GM23338 (cell line): ENCODE measurements around the gene KRTCAP2. TPM values are rescaled to one million over a fixed set of nuclear protein-coding genes. Genes with fewer than 3 reads are reported as not detected.

ENCODE experiments used
- ATAC-seq: fragments of 200-7000 bp; cut with Tn5 transposase; 3 replicates; pipeline ENCODE4 v1.9.1; 2020
- DNase-seq: peaks from one replicate; pipeline ENCODE4 v3.0.0-alpha.2; 2015; ENCODE audit warnings: low spot score
- H2AFZ ChIP-seq: fragments of 200-600 bp; sonication (generic); 2 replicates; pipeline ENCODE4 v1.8.0; 2016; ENCODE audit warnings: antibody characterized with exemption, mild to moderate bottlenecking, moderate library complexity
- H3F3A ChIP-seq: fragments of 200-600 bp; sonication (generic); replicated peaks from 2 replicates; pipeline ENCODE4 v1.8.0; 2017; ENCODE audit warnings: antibody characterized with exemption, mixed run types, low read depth
- H3K27ac ChIP-seq: fragments of 200-600 bp; sonication (generic); 2 replicates; pipeline ENCODE4 v1.6.1; 2016; ENCODE audit warnings: low read depth
- H3K27me3 ChIP-seq: fragments of 200-600 bp; sonication (generic); 2 replicates; pipeline ENCODE4 v1.8.0; 2016; ENCODE audit warnings: mild to moderate bottlenecking, mixed run types, moderate library complexity; ENCODE audit not compliant: insufficient read depth
- H3K36me3 ChIP-seq: fragments of 200-600 bp; sonication (generic); 2 replicates; pipeline ENCODE4 v1.8.0; 2016; ENCODE audit warnings: mild to moderate bottlenecking; ENCODE audit not compliant: insufficient read depth
- H3K4me1 ChIP-seq: fragments of 200-600 bp; sonication (generic); 2 replicates; pipeline ENCODE4 v1.8.0; 2016; ENCODE audit warnings: mild to moderate bottlenecking, moderate library complexity; ENCODE audit not compliant: insufficient read depth
- H3K4me2 ChIP-seq: fragments of 200-600 bp; sonication (generic); 2 replicates; pipeline ENCODE4 v1.7.1; 2017; ENCODE audit warnings: mixed run types
- H3K4me3 ChIP-seq: fragments of 200-600 bp; sonication (generic); 2 replicates; pipeline ENCODE4 v1.6.1; 2016; ENCODE audit warnings: mixed run types
- H3K79me2 ChIP-seq: fragments of 200-600 bp; sonication (generic); replicated peaks from 2 replicates; pipeline ENCODE4 v1.8.0; 2017; ENCODE audit warnings: mild to moderate bottlenecking; ENCODE audit not compliant: insufficient read depth
- H3K9me2 ChIP-seq: fragments of 200-600 bp; sonication (generic); 2 replicates; pipeline ENCODE4 v1.8.0; 2017; ENCODE audit not compliant: insufficient read depth
- H4K20me1 ChIP-seq: fragments of 200-600 bp; sonication (generic); replicated peaks from 2 replicates; pipeline ENCODE4 v1.8.0; 2017; ENCODE audit warnings: mild to moderate bottlenecking; ENCODE audit not compliant: insufficient read depth
- H3K27ac Mint-ChIP-seq: 2 replicates; pipeline ENCODE4 v1.8.0; 2020; ENCODE audit warnings: inconsistent platforms, mild to moderate bottlenecking, moderate library complexity, mixed read lengths
- H3K27me3 Mint-ChIP-seq: 3 replicates; pipeline ENCODE4 v1.8.0; 2022; ENCODE audit warnings: low read depth, mild to moderate bottlenecking, moderate library complexity, mixed read lengths, inconsistent platforms; ENCODE audit not compliant: insufficient read depth, poor library complexity
- H3K36me3 Mint-ChIP-seq: 3 replicates; pipeline ENCODE4 v1.8.0; 2021; ENCODE audit warnings: low read depth, mild to moderate bottlenecking, inconsistent platforms, moderate library complexity, mixed read lengths
- H3K4me1 Mint-ChIP-seq: 3 replicates; pipeline ENCODE4 v1.8.0; 2020; ENCODE audit warnings: mild to moderate bottlenecking, inconsistent platforms, mixed read lengths
- H3K4me3 Mint-ChIP-seq: 3 replicates; pipeline ENCODE4 v1.8.0; 2021; ENCODE audit warnings: moderate library complexity, mild to moderate bottlenecking, inconsistent platforms, mixed read lengths
- H3K9me3 Mint-ChIP-seq: 3 replicates; pipeline ENCODE4 v1.8.0; 2020; ENCODE audit warnings: moderate library complexity, mild to moderate bottlenecking, inconsistent platforms, mixed read lengths
- EZH2 ChIP-seq: fragments of 200-600 bp; sonication (generic); IDR thresholded peaks from one replicate; pipeline ENCODE4 v1.8.0; 2017; ENCODE audit warnings: antibody characterized with exemption, mild to moderate bottlenecking, low read depth; ENCODE audit not compliant: unreplicated experiment
- EZH2phosphoT487 ChIP-seq: fragments of 200-600 bp; sonication (generic); IDR thresholded peaks from one replicate; pipeline ENCODE4 v1.8.1; 2018; ENCODE audit warnings: antibody characterized with exemption; ENCODE audit not compliant: unreplicated experiment
- JUNB ChIP-seq: IDR thresholded peaks from one replicate; pipeline ENCODE4 v1.6.1; 2016; ENCODE audit warnings: antibody characterized with exemption; ENCODE audit not compliant: unreplicated experiment
- NANOG ChIP-seq: IDR thresholded peaks from 2 replicates; pipeline ENCODE4 v1.6.1; 2016; ENCODE audit warnings: antibody characterized with exemption, borderline replicate concordance
- POLR2AphosphoS5 ChIP-seq: IDR thresholded peaks from 2 replicates; pipeline ENCODE4 v1.6.1; 2016; ENCODE audit warnings: antibody characterized with exemption, low read depth
- STAT1 ChIP-seq: IDR thresholded peaks from one replicate; pipeline ENCODE4 v1.6.1; 2016; ENCODE audit warnings: antibody characterized with exemption; ENCODE audit not compliant: unreplicated experiment
- ZNF114 ChIP-seq: fragments of 250-450 bp; sonication (Bioruptor Pico); IDR thresholded peaks from 2 replicates; pipeline ENCODE4 v1.5.0; 2020; ENCODE audit warnings: mild to moderate bottlenecking, moderate library complexity
- ZNF462 ChIP-seq: fragments of 250-450 bp; sonication (Bioruptor Pico); IDR thresholded peaks from 2 replicates; pipeline ENCODE4 v1.5.0; 2020; ENCODE audit warnings: mild to moderate bottlenecking, moderate library complexity
- polyA plus RNA-seq: library from polyadenylated mRNA; unstranded; fragments of >200 nt; fragmentation: Nextera tagmentation; extraction: Ambion mirVana; gene quantifications from 2 replicates; pipeline ENCODE4 v1.2.1, GENCODE V29; 2016
- total RNA-seq: library from RNA; depleted of rRNA; stranded (reverse); fragments of >200 nt; shearing (Covaris generic); gene quantifications from 2 replicates; pipeline ENCODE4 v1.2.3, GENCODE V29; 2014

KRTCAP2 gene
- total and polyA plus RNA-seq, 2 experiments from 2014 or later: 106 to 579 TPM

GRCh38 chr1:155196893-155197638, 24.0 kb upstream of the KRTCAP2 start (continued):
- no peak for TF ChIP-seq ZNF462 (CRISPR knock-in tag)
- no peak for TF ChIP-seq EZH2phosphoT487
- TF ChIP-seq POLR2AphosphoS5: no peak
- TF ChIP-seq EZH2: no peak
- no peak for TF ChIP-seq ZNF114
- TF ChIP-seq STAT1: no peak
- TF ChIP-seq JUNB: no peak
- TF ChIP-seq NANOG: no peak

DNA sequence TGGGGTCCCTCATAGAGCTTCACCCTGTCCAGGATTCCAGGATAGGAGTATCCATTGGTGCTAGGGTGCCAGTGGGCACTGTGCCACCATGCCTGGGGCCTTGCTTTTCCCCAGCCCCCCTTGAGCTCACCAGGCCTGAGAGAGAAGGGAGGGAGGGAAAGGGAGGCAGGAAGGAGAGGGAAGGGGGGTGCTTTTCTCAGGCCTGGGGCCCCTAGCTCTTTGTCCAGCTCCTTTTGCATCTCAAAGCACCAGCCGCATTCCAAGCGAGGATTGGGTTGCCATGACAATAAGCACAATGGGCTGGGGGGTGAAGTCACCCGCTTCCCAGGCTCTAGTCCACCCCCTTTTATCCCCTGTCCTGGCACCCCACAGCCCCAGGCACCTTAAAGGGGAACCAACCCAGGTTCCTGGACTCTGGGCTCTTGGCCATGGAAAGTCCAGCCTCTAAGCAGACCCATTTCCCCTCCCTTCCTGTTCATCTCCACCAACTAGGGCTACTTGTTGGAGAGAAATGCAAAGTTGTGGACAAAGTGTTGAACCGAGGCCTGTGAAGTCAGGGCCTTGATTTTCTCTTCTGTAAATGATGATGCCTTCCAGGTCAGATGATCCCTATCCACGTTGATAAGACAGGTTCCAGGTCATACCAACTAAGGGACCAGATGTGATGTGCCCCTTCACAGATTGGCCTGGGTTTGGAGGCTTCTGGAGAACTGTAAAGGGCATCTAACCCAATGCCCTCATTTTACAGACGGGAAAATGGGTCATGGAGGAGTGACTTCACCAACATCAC, 23.2 kb upstream of the KRTCAP2 start:
- peak overlapping the region; percentile 98 for H3K27ac Mint-ChIP-seq
- TF ChIP-seq EZH2 (no peak), STAT1 (no peak), ZNF462 (CRISPR knock-in tag) (no peak)

More for the DNA sequence above, 23.2 kb upstream of the KRTCAP2 start:
- Histone ChIP-seq H3K27ac (peak overlapping the region; percentile 97), H4K20me1 (peaks cover 32% of the 10 kb centered on the region), H3K4me2 (peak overlapping the region; percentile 91), H3K4me1 (peaks cover 21% of the 10 kb centered on the region), H3K9me2 (no peaks in the 10 kb centered on the region), H3K79me2 (peaks cover 29% of the 10 kb centered on the region), H3K4me3 (peak overlapping the region; percentile 99), H3K36me3 (peaks cover 44% of the 10 kb centered on the region), H2AFZ (no peak overlapping the region), H3K27me3 (no peaks in the 10 kb centered on the region), H3F3A (peaks cover 50% of the 10 kb centered on the region)
- Mint-ChIP-seq H3K36me3 (peaks cover 61% of the 10 kb centered on the region), H3K27me3 (peaks cover 57% of the 10 kb centered on the region), H3K9me3 (peaks cover 3% of the 10 kb centered on the region; the same call in 1 of the 3 replicates), H3K4me3 (peak overlapping the region; percentile 97), H3K4me1 (peaks cover 34% of the 10 kb centered on the region)
- peak; percentile 41 for ATAC-seq
- peak; percentile 99 for DNase-seq
